ENCODE results near the gene BEAN1.

DNA sequence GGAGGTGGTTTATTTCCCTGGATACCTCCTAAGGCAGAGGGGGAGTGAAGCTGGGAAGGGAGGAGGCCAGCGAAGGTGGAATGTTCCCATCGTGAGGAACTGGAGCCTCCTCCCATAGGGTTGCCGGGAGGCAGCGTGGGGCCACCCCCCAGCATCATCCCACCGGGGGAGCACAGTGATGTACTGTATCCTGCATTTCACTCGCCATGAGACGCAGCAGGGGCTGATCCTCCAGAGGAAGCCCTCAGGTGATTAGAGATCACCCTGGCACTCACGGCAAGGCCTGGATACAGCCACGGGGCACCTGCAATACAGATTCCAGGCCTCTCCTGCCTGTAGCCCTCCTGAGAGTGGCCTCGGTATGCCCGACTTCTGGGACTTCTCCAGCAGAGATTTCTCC is 25.5 kb upstream of the BEAN1 start:
- TF ChIP-seq EZH2 (IDR thresholded peaks at IDR 0.05; ENCODE audit: borderline replicate concordance, low read depth, low read length) (no peak), ZNF444 (CRISPR knock-in tag; IDR thresholded peaks at IDR 0.05) (no peak), TOE1 (IDR thresholded peaks at IDR 0.05; ENCODE audit: borderline replicate concordance) (no peak), TOE1 (CRISPR knock-in tag; IDR thresholded peaks at IDR 0.05; ENCODE audit: borderline replicate concordance, low read depth) (no peak), CBX5 (IDR thresholded peaks at IDR 0.05; ENCODE audit: borderline replicate concordance, low read depth) (no peak), NR3C1 (CRISPR knock-in tag; IDR thresholded peaks at IDR 0.05) (no peak), HDAC1 (IDR thresholded peaks at IDR 0.05) (no peak), ZNF717 (CRISPR knock-in tag; IDR thresholded peaks at IDR 0.05) (no peak)
- TF ChIP-seq, protein P1, sequence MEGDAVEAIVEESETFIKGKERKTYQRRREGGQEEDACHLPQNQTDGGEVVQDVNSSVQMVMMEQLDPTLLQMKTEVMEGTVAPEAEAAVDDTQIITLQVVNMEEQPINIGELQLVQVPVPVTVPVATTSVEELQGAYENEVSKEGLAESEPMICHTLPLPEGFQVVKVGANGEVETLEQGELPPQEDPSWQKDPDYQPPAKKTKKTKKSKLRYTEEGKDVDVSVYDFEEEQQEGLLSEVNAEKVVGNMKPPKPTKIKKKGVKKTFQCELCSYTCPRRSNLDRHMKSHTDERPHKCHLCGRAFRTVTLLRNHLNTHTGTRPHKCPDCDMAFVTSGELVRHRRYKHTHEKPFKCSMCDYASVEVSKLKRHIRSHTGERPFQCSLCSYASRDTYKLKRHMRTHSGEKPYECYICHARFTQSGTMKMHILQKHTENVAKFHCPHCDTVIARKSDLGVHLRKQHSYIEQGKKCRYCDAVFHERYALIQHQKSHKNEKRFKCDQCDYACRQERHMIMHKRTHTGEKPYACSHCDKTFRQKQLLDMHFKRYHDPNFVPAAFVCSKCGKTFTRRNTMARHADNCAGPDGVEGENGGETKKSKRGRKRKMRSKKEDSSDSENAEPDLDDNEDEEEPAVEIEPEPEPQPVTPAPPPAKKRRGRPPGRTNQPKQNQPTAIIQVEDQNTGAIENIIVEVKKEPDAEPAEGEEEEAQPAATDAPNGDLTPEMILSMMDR (IDR thresholded peaks at IDR 0.05 in 2 of 3, conservative IDR thresholded peaks at IDR 0.05 in 1 of 3; ENCODE audit: insufficient read depth in 2 of 3, low read depth in 1 of 3, low read length in 3 of 3), result no peak

Data from K562 (cell line).